ENCODE data around the gene UROC1.

The UROC1 gene

GRCh38 chr3:126529585-126530170 lies 12.1 kb upstream of the UROC1 start:
- TF ChIP-seq CTCF (IDR thresholded peaks at IDR 0.05; ENCODE audit: low read depth, low read length), result no peak
- H3K4me3 ChIP-seq (replicated peaks in 1 of 2; ENCODE audit: low read depth in 2 of 2, low read length in 2 of 2), result no peak overlapping the region
- DNase-seq (ENCODE audit: low read depth in 2 of 2), result no peak

- TF ChIP-seq CTCF (IDR thresholded peaks at IDR 0.05; ENCODE audit: low read depth, low read length), result no peak
- no peak overlapping the region for H3K4me3 ChIP-seq (replicated peaks in 1 of 2; ENCODE audit: low read depth in 2 of 2, low read length in 2 of 2)
- peak; percentile 5 to 50 for DNase-seq (ENCODE audit: low read depth in 2 of 2)
Observed at GRCh38 chr3:126528800-126529541, 11.4 kb upstream of the UROC1 start.

GRCh38 chr3:126528419-126528799 lies 10.8 kb upstream of the UROC1 start:
- TF ChIP-seq CTCF (IDR thresholded peaks at IDR 0.05; ENCODE audit: low read depth, low read length), result no peak
- no peak for DNase-seq (ENCODE audit: low read depth in 2 of 2)
- no peak overlapping the region for H3K4me3 ChIP-seq (replicated peaks in 1 of 2; ENCODE audit: low read depth in 2 of 2, low read length in 2 of 2)

GRCh38 chr3:126527455-126528211 lies 10.1 kb upstream of the UROC1 start:
- H3K4me3 ChIP-seq (replicated peaks in 1 of 2; ENCODE audit: low read depth in 2 of 2, low read length in 2 of 2), result no peak overlapping the region
- no peak for TF ChIP-seq CTCF (IDR thresholded peaks at IDR 0.05; ENCODE audit: low read depth, low read length)
- no peak for DNase-seq (ENCODE audit: low read depth in 2 of 2)

- H3K4me3 ChIP-seq (replicated peaks in 1 of 2; ENCODE audit: low read depth in 2 of 2, low read length in 2 of 2), result no peak overlapping the region
- TF ChIP-seq CTCF (IDR thresholded peaks at IDR 0.05; ENCODE audit: low read depth, low read length), result no peak
Observed at GRCh38 chr3:126527006-126527405, 9.4 kb upstream of the UROC1 start.

GRCh38 chr3:126526668-126527005 lies 9.1 kb upstream of the UROC1 start:
- no peak for DNase-seq (ENCODE audit: low read depth in 2 of 2)
- H3K4me3 ChIP-seq (replicated peaks in 1 of 2; ENCODE audit: low read depth in 2 of 2, low read length in 2 of 2), result no peak overlapping the region
- no peak for TF ChIP-seq CTCF (IDR thresholded peaks at IDR 0.05; ENCODE audit: low read depth, low read length)

More at GRCh38 chr3:126527006-126527405, 9.4 kb upstream of the UROC1 start:
- DNase-seq (ENCODE audit: low read depth in 2 of 2), result no peak
